COLO668 (cell line): Measurements from ENCODE around the gene COIL.

ENCODE experiments used
- DNase-seq: peaks from one replicate; lab custom pipeline; 2025; ENCODE audit not compliant: unreplicated experiment; lab: John Stamatoyannopoulos, UW

COIL gene

GRCh38 chr17:56910509-56911235 is 50.2 kb downstream of the COIL start:
- no peak for DNase-seq

- DNase-seq = no peak
Observed at GRCh38 chr17:56909742-56910508, 50.9 kb downstream of the COIL start.

DNA sequence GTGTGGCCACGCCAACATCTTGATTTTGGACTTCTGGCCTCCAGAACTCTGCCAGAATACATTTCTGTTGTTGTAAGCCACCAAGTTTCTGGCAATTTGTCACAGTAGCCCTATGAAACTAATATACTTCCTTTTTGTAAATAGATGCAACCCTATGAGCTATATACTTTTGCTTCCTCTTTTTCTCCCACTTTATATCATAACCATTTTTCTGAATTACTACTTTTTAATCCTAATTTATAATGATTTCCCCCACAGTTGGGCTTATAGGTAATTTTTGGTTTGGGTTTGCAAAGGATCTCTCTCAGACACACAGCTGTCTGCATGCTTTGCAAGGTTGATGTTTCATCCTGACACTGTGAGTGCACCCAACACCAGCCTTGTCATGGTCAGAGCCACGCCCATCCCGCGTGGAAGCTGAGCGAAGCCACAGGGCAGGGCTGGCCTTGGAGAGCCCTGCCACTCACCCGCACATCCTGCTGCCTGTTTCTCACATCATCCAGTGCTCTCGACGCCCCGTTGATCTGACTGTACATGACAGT is 52.8 kb downstream of the COIL start:
- no peak for DNase-seq

DNA sequence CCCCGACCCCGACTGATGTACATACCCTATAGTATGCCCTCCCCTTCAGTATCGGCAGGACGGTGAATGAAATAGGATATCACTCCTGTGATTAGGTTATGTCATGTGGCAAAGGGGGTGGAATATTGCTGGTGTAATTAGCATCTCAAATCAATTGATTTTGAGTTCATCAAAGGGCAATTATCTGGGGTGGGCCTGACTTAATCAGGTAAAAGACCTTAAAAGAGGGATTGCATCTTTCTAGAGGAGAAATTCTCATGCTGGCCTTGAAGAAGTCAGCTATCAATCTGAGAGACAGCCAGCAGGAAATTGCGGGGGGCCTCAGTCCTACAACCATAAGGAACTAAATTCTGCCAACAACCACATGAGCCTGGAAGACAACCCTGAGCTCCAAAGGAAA is 57.3 kb downstream of the COIL start:
- no peak for DNase-seq

DNA sequence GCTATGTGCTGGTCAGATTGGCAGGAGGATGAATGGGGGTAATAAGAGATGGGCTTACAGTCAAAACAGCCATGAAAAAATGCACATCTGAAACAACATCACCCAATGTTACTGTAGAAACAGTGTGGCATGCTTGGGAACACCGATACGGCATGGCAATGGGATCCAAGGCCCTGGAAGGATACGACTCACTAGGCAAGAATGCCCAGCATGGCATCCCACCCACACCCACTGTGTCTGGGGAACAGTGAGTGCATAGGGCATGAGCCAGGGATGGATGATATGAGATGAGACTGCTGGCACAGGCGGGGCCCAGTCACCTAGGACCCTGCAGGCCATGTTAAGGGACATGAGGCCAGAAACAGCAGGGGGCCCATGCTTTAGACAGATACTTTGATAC is 58.5 kb downstream of the COIL start:
- no peak for DNase-seq

DNA sequence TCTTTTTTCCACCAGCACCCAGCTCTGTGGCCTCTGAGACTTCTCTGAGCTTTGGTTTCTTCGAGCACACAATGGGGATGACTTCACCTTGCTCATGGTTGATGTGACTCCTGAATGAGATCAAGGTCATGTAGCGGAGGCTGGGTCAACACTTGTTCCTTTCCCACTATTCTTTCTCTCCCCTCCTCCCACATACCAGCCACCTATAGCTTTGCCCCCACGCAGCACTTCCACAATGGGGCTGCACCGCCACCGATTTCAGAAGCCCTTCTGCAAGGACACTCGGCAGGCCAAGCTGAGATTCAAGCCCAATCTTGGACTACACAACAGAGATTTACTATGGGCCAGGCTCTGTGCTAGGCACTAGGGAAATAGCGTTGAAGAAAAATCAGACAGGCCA is 61.4 kb downstream of the COIL start:
- DNase-seq = no peak

- DNase-seq = no peak
Observed at GRCh38 chr17:56898874-56899273, 62.0 kb downstream of the COIL start.

DNA sequence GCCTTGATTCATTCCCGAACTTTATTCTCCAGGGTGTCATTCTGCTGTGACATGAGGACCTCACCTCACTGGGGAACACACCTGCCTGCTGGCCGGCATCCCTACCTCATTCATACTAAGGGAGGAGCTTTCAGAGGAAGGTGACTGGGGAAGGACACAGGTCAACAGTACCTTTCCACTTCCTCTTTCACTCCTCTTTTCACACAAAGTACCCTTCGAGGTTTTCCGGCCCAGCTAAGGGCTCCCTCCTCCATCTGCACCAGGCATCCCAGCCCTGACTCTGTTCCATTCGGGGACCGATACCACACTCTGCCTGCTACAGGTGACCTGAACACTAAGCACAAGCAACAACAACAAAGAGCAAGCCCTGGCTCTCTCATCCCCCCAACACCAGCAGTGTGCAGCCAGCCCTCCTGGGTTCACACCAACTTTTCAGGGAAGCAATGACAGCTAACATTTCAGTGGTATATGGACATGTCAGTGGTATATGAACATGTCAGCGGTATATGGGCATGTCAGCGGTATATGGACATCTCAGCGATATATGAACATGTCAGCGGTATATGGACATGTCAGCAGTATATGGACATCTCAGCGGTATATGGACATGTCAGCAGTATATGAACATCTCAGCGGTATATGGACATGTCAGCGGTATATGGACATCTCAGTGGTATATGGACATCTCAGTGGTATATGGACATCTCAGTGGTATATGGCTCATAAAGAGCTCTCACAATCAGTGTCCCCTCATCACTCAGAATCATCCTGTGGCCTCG is 63.0 kb downstream of the COIL start:
- no peak for DNase-seq

- no peak for DNase-seq
Observed at GRCh38 chr17:56896968-56897359, 63.9 kb downstream of the COIL start.

DNA sequence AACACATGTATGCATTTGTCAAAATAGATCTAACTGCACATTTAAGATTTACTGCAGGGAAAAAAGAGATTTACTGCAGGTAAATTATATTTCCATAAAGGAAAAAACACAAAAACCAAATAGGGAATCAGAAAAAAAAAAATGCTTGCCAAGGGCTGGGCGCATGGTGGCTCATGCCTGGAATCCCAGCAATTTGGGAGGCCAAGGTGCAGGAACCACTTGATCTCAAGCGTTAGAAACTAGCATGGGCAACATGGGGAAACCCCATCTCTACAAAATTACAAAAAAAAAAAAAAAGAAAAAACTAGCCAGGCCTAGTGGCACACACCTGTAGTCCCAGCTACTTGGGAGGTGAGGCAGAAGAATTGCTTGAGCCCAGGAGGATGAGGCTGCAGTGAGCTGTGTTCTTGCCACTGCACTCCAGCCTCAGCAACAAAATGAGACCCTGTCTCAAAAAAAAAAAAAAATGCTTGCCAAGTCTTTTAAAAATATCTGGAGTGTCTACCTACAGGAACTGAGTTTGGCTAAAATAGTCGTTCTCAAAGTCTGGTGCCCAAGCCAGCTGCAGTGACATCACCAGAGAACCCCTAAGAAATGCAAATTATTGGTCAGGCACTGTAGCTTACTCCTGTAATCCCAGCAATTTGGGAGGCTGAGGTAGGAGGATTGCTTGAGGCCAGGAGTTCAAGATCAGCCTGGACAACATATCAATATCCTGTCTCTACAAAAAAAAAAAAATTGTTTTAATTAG is 64.5 kb downstream of the COIL start:
- DNase-seq = no peak

GRCh38 chr17:56894859-56895455 is 65.9 kb downstream of the COIL start:
- no peak for DNase-seq

DNA sequence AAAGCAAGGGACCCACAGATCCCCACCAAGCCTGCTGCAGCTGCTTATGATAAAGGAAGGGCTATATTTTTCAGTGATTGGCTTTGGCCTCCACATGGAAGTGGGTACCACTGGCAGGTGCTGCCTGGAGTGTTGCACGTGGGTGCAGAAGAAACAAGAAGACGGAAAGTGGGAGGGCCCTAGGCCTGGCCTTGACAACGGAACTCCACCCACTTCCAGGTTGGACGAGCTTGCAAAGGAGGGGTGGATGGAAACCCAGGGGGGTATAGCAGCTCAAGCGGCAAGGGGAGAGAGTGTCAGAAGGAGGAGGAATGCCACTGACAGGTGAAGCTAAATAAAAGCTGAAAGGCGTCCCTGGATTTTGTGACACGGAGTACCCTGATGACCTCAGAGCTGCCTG is 67.3 kb downstream of the COIL start:
- no peak for DNase-seq

DNA sequence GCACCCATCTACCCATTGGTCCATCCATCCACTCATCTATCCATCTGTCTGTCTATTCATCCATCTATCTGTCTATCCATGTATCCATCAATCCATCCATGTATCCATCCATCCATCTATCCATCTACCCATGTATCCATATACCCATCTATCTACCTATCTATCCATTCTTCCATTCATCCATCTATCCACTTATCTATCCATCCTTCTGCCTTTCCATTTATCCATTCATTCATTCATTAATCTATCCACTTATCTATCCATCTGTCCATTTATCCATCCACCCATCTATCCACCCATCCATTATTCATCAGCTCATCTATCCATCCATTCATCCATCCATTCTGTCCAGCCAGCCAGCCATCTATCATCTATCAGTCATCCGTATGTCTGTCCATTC is 68.5 kb downstream of the COIL start:
- DNase-seq = no peak

GRCh38 chr17:56891751-56892150 is 69.1 kb downstream of the COIL start:
- no peak for DNase-seq

- no peak for DNase-seq
Observed at GRCh38 chr17:56890906-56891674, 69.8 kb downstream of the COIL start.

DNA sequence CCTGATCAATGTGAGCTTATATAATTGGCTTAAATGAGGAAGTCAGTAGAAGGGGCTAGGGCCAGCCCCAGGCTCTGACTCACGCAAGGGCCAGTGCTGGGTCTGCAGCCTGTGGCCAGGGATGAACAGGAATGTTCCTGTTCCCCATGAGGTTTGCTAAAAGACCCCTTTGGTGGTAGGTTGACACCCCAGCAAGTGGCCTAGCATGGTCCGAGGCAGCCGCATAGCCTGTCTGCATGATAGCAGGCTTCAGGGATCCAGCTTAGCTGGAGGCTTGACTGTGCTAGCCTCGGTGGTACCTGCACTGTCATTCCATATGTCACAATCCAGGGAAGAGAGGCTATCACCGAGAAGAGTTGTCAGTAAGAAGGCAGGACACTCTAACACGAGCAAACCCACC is 70.5 kb downstream of the COIL start:
- no peak for DNase-seq
